HG03520 (cell line): ENCODE results near the gene PTPRN2.

ENCODE experiments used
- ATAC-seq: cut with Tn5 transposase; IDR thresholded peaks from one replicate; pipeline ENCODE4 v1.9.1; 2021; ENCODE audit warnings: mild to moderate bottlenecking, moderate library complexity; ENCODE audit not compliant: unreplicated experiment

Gene PTPRN2

DNA sequence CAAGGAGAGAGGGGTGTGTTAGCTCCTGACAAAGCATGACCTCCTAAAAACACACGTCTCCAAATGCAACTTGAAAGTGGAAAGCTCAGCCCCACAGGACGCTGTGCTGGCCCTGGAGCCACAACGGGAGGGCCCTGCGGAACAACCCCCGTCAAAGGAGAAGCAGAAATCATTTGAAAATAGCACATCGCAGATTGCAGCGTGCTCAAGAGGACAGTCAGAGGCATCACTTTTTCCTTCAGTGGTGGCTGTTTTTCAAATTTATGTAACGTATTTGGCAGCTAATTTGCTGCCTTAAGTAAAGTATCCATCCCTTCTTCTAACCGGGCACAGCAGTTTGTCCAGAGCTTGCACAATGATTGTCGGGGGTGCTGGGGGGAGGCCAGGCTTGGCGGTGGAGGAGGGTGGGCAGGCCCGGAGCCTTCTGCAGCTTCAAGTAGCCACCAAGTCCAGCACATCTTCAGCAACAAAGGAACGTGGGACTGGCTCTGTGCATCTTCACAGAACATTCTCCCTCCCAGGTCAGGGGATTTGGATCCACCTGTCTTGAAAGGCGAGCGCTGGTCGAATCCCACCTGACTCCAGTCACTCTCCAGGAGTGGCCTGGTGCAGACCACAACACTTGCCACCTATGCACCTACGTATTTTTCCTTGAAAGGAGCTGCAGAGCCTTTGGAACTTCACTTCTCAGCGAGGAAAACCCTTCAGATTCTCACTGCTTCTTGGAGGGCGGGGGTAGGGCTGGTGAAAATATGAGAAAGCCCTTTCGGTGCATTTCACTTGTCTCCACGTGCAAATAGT is 904.5 kb downstream of the PTPRN2 start:
- no peak for ATAC-seq

DNA sequence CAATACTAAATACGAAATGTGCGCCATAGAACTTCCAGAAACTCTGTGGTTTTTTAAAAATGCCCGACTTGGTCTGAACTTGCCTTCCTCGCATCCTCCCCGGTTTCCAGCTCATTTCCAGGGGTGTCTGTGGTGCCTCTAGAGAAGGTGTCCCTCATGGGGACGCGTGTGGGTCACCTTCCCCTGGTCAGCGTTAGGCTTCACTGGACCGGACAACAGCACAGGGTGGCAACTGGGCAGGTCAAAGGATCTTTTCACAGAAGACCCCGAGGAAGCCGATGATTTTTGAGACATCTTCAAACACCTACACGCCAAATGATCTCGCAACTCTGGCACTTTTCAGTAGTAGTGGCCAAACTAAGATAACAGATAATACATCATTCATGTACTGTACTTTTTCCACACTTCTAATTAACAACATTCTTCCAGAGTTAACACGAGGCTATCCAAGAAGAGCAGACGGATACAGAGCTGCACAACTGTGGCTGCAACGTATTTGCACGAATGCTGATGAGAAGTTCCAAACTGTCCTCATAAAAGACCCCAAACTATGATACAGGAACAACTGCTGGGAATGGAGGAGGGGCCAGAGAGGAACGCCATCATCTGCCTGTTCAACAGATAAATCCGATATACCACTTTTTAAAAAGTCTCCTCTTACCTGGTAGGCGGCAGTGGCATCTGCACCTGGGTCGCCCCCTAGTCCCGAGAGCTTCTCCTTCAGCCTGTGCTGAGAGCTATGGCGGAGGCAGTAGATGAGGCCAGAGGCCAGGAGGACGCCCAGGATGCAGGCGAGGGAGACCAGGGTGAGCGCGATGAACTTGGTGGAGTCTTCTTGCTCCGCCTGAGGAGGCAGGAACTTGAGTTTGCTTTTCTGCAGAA is 905.3 kb downstream of the PTPRN2 start:
- ATAC-seq = no peak

DNA sequence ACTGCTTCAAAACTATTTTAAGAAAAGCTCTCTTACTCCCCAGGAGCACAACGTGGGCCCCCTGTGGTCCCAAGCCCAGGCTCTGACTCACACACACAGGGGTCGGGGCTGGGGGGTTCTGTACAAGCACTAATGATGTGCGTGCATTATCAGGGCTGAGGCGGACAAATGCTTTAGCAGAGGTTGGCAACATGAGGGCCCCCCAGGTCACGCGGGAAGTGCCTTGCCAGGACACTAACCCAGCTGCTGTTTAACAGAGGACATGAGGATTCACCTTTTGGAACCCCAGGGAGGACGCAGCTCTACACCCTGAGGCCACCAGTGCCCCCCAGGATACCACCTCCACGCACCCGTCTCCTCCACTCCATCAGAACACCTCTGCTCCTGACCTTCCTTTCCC is 908.0 kb downstream of the PTPRN2 start:
- no peak for ATAC-seq

DNA sequence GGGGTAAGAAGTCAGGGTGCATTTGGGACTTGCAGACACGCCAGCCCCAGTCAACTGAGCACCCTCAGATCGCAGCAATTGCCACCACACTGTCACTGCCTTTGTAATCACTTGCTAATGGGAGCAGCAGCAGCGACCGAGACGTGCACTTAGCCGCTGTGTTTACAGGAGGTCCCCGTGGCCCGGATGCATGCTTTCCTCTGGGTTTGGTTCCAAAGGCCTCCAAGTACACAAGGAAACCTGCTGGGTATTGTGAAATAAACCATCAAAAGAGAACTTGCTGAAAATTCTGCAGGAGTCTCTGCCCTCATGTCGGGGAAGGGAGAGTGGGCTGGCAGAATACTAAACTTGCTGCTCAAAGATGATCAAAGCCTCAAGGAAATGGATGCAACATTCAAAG is 909.1 kb downstream of the PTPRN2 start:
- no peak for ATAC-seq

DNA sequence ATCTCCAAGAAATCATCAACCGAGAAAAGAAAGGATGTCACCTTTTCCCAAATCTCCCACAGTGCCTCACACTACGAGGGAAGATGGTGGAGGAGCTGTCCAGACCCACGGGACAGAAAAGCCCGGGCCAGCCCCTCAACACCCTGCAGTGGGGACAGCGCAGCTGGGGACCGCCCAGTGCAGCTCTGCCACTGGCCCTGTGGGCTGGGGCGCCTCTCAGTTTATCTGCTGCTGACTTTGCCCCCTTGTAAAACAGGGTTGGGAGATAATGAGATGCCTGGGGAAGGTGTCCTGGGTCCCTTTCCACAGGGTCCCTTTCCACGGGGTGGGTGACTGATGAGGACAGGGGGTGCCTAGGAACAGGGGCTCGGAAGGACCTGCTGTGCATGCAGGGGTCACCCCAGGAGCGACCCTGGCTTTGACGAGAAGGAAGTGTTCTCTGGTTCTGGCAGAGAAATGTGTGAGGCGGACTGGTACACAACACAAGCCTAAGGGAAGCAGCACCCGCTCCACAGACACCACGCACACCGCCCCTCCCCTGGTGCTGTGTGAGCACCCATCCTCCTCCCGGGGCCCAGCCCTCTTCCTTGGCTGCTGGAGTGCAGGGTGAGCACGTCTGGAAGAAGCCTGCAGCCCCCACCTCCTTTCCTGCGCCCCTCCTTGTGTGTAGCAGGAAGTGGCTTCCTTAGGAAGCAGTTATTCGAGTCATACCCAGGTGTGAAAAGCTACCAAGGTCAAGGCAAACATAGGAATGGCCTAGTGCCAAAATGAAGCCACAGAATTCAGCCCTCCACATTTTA is 911.0 kb downstream of the PTPRN2 start:
- no peak for ATAC-seq

DNA sequence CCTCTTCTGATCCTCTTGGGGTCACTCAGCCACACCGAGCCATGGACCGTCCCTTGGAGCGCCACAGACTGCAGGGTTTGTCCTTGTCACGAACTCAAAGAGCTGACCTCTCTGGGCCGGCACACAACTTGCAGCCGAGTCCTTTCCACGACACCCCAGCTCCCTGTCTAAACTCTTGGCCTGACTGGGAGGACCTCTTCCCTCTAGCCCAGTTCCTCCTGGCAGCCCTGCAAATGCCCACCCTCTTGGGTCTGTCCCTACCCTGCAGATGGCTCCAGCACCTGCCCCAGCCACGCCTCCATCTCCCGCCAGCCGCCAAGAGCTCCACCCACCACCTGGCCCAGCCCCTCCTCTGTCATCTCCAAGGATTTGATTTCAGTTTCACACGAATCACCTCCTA is 911.6 kb downstream of the PTPRN2 start:
- ATAC-seq = no peak

DNA sequence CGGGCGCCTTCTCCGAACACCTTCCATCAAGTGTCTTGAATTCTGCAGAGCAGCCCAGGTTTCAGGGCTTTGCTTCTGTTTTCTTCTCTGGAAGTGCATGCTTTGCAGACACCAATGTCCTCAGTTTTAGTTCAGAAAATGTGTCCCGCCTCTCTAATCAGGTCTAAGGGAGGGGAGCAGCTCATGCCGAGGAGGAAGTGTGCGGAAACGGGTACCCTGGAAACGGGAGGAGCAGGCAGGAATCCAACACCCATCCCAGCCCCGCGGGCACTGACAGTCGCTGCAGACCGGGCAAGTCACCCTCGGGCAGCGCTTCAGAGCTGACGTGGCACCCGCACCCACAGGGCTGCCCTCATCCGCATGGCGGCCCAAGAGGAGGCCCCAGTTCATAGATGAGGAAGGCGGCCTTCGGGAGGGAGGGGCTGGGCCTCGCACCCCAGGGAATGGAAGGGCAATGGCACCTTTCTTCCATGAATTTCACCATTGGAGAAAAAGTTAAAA is 912.1 kb downstream of the PTPRN2 start:
- ATAC-seq = no peak

DNA sequence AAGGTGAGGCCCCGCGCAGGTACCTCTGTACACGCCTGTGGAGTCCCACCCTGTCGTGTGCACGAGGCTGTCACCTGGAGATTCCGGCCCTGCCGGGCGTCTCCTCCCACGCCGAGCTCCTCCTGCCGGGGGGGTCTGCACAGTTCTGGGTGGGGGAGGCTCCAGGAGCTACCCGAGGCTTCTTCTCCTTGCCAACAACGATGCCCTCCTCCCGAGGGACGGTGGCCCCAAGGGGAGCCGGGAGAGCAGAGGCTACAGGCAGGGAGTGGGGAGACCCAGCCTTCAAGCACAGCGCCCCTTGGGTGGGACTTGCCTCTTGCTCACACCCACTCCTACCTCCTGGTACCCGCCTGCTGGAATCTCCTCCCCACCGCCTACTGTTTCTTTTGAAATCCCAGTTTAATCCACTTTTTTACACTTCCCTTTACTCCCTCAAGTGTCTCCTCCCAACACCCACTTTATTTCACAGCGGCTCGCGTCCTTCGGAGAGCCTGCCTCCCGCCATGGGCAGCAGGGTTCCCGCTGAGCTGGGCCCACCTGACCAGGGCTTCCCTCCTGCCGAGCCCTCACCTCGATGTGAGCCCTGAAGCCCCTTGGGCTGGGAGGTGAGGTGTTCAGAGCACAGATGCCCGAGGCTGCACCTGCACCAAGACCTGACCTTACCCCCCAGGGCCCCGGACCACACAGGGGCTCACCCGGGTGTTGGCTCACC is 912.8 kb downstream of the PTPRN2 start:
- no peak for ATAC-seq

DNA sequence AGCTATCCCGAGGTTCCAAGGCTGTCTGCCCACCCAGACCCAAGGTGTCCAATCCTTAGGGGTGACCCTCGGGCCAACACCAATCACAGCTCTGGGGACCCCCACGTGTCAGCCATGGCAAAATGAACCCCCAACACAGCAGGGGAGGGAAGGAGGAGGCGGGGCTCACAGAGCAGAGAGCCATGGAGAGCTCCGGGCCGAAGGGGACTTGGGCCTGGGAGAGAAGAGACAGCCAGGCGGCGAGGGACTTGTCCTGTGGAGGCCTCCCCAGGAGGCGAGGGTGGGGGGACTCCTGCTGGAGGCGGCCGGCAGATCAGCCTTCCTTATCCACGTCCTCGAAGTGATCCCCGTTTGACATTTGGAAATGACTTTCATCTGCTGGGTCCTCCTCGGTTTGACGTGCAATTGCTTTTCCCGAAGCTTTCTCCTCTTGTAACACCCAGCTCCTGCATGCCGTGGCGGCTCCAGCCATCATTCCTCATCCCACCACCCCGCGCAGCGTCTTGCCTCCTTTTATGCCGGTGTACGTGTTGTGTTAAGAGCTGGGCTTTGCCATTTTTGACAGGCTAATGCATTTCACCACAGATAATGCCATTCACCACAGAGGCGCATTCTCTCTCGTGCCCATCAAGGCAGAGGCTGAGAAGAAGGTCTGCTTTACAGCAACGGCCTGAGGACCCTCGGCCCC is 913.5 kb downstream of the PTPRN2 start:
- ATAC-seq = no peak

DNA sequence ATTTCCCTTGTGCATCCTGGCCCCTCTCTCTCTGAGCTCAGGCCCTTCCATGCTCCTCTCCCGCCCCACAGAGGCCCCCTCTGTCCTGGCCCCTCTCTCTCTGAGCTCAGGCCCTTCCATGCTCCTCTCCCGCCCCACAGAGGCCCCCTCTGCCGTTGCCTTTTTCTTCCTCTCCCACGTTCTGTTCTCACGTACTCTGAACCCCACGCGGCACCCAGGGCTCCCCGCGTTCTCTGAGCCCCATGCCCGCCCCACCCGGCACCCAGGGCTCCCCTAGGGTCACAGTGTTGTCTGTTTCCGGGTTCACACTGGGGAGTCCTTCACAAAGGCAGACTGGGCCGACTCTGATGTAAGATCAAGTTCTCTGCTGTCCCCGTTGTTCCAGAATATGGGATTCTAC is 914.0 kb downstream of the PTPRN2 start:
- no peak for ATAC-seq

DNA sequence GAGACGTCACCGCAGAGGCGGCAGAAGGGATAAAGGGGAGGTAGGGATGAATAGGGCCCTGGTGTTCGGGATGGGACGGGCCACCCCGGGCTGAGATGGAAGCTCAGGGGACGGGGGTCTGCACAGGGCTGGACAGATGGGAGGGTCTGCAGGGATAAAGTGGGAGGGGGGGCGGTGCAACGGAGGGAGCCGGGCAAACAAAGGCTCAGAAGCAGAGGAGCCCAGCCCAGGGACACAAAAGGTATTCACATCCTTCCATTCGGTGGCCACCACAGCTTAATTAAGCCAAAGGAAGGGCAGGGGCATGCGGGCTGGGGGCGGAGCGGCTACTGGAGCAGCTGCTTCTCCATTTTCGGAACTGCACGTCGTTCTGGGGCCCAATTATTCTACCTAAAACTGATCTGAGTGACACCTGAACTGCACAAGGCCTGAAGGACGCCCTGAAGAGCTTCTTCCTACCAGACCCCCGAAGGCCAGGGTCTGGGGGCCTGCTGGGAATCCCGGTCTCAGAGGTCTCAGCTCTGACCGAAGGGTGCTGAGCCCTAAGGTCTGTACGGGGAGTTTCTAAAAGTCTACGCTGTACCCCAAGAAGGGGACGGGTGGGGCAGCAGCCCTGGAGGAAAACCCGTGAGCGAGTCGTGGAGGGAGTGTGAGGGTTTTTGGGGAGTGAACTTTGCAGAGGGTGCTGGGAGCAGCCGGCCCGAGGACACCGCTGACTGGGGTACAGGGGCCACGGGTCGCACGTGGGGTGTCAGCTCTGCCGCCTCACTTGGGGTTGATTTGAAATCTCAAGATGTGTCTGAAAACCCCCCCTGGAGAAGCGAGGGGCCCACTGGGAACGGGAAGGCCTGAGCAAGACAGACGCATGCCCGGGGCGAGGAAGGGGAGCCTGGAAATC is 916.0 kb downstream of the PTPRN2 start:
- ATAC-seq = no peak

DNA sequence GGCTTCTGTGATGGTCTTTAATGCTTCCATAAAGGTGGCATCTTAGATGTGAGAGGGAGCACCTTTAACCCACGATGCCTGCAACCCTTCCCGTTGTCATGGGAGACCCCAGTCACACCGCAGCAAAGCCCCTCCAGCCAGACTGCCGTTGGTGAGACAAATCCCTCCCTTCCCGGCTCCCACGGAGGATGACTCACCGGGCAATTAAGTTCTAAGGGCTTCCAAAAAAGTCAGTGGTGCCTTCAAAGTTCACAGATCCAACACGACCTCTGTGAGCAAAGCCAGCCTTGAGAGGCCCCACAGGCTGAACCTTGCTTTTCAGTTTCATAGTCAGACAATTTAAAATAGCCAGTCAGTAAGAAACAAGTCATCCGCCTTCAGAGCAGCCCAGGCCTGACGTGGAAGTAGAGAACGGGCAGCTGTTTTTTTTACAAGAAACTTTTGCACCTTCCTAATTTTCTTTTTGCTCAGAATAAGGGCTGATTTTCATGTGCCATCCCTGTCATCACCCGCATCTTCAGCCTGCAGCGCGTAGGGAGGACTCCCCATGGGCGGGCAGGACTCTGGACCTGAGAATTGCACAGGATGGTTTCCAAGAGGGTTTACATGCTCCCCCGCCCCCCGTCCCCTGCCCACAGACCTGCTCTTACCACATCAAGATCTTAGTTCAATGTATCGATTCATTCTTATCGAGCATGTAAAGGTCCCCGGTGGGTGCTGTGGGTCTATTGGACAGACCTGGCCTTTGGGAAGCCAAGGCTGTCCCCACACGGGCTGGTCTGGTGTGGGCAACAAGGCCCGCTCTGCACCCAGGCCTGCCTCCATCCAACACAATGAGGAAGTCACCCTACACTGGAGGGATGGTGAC is 916.9 kb downstream of the PTPRN2 start:
- ATAC-seq = no peak

DNA sequence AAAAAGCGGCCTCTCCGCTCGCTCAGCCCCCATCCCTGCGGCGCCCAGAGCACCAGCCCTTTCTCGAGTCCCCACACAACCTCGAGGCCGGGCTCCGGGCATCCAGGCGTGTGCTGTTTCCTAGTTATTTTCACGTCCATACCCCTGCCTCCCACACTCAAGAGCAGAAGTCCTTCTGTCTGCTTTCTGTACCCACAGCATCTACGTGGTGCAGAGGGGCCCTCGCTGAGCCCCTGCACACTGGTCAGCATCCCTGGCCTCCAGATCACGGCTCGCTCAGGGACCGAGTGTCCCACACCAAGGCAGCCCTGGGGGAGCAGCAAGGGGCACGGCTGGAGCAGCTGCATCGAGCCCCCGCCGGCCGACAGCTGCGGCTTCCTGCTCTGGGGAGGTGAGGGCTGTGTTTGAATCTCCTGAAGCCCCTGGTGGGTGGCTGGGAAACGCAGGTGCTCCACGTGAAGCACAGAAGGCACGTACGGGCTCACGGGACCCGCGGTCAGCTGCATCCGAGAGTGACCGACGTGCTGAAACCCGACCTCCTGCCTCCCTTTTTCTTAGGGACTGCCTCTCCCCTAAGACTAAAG is 917.8 kb downstream of the PTPRN2 start:
- no peak for ATAC-seq

DNA sequence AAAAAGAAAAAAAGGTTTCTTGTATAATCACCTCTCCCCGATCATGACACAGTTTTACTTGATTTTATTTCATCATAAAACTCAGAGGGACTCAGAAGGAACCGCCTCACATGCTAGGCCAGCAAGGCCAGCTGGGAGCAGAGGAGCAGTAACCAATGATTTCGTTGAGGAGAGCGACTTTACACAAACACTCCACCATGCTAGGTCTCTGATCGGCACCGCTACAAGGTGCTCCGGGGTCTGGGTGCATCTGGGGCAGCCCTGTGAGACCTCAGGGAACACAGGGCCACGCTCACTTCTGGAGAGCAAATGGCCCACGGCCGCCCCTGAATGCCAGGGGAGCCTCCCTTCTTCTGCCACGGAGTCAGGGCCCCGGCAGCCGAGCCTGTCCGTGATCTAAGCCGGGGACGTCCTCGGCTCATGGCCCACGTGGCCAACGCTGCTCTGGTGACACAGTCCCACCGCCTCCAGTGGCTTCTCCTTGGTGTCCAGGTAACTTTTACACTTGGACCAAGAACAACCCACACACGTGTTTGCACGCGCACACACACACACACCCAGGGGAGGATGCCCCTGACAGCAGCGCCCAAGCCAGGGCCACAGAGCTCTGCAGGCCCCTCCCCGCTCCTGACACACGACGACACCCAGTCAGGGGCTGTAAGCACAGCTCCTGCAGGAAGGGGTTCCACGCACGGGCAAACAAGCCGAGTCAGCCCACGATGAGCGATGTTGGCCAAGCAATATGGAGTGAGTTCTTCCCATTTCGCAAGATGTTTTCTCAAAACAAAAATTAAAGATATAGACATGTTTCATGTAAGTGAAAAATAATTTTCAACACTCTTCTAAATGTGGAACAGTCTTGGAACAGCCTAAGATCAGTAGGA is 918.5 kb downstream of the PTPRN2 start:
- ATAC-seq = no peak

DNA sequence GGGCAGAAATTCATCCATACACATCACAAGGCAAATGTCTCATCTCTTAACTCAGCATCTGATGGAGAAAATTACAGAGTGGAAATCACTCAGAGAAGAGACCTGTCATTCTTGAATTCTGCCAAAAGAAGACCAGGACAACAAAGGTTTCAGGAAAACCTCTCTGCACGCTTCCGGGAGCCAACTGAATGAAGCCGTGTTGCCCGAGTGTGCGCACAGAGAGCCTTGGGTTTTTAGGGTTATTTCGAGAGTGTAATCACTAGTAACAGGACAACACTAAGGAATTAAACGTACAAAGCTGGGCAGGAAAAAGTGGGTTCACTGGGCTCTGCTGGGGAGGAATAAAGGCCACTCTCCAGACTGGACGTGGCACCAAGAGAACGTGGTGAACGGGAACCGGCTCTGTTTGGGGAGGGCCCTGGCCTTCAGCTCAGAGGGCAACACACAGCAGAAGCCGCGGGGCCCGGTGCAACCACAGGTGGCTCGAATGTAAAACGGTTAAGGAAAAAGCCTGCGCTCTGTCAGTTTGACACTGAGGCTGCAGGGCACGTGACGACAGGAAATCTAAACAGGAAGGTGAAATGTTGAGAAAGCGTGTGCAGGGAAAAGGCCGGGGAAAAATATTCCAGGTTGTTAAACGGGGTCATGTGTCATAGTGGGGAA is 919.3 kb downstream of the PTPRN2 start:
- no peak for ATAC-seq

DNA sequence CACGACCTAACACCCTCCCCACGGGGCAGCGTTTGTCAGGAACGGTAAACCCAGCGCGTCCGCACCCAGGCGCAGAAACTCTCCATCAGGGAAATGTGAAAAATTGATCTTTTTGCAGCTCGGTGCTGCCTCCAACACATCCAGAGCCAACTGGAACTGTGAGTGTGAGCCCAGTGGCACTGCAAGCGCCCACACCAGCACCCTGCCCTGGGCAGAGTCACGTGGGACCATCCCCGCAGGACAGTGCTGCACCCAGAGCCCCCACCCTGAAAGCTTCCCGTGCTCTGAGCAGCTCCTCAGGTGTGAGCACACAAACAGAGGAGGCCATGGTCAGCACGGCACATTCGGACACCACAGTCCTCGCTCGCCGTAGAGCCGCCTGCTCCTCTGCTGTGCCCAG is 919.9 kb downstream of the PTPRN2 start:
- ATAC-seq = no peak
